Activated T-helper 1 cell treated with anti-CD3 and anti-CD28 coated beads, Interleukin-12 subunit alpha, Interleukin-12 subunit beta, Interleukin-2, Interleukin-4 antibody, amounts not matched to agents 30 ng/mL and 10 ng/mL and 1 ng/mL, durations not matched to agents 14 hours and 24 hours and 36 hours (primary cell): ENCODE data around the gene LRP8. TPM values are rescaled to one million over a fixed set of nuclear protein-coding genes. Genes with fewer than 3 reads are reported as not detected.

Experiments used
- DNase-seq: peaks from one replicate; pipeline ENCODE4 v3.0.0; 2021; ENCODE audit warnings: low spot score
- H3K27ac Mint-ChIP-seq: one replicate; pipeline ENCODE4 v1.8.0; 2021; ENCODE audit warnings: mild to moderate bottlenecking, mixed read lengths
- H3K27me3 Mint-ChIP-seq: one replicate; pipeline ENCODE4 v1.8.0; 2022; ENCODE audit warnings: mild to moderate bottlenecking, moderate library complexity, mixed read lengths; ENCODE audit not compliant: insufficient read depth
- H3K36me3 Mint-ChIP-seq: one replicate; pipeline ENCODE4 v1.8.0; 2021; ENCODE audit warnings: low read depth, mixed read lengths
- H3K4me1 Mint-ChIP-seq: one replicate; pipeline ENCODE4 v1.8.0; 2021; ENCODE audit warnings: low read depth, mixed read lengths
- H3K4me3 Mint-ChIP-seq: one replicate; pipeline ENCODE4 v1.8.0; 2021; ENCODE audit warnings: mild to moderate bottlenecking, moderate library complexity, mixed read lengths
- H3K9me3 Mint-ChIP-seq: one replicate; pipeline ENCODE4 v1.8.0; 2021; ENCODE audit warnings: mixed read lengths
- intact Hi-C: fragments of 100-400 bp; cut with micrococcal nuclease; formaldehyde crosslinking; loops from one replicate; pipeline ENCODE4 v1.15.1; 2024
- total RNA-seq: library from RNA; stranded (reverse); gene quantifications from 2 replicates; pipeline ENCODE4 v1.2.3, GENCODE V29; 2022

The LRP8 gene
- total RNA-seq, 1 donor from 2014 or later = 87.4 TPM

DNA sequence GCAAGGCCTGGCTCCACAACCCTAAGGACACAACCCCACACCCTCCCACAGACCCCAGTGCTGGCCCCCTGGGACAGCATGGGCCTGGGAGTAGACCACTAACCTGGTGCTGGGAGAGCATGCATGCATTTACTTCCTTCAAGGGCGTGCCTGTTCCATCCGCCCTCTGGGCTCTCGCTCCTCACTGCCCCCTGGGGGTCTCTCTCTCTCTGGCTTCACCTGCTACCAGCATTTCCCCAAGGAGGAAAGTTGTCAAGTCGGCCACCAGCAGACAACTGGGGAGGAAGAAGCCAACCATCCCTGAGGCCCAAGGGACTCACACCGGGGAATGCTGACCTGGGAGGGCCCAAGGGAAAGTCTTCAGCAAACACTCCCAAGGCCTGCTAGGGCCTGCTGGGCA lies 6.5 kb downstream of the LRP8 start:
- Mint-ChIP-seq H3K36me3 (peaks cover 42% of the 10 kb centered on the region), H3K27me3 (no peaks in the 10 kb centered on the region), H3K9me3 (no peaks in the 10 kb centered on the region), H3K4me1 (peaks cover 57% of the 10 kb centered on the region), H3K27ac (no peak overlapping the region), H3K4me3 (no peak overlapping the region)
- intact Hi-C loops = loop anchor here (10.0 kb wide), 1 partner anchor 1707 kb away; the partner anchor contains the start of gene OSBPL9
- no peak for DNase-seq

DNA sequence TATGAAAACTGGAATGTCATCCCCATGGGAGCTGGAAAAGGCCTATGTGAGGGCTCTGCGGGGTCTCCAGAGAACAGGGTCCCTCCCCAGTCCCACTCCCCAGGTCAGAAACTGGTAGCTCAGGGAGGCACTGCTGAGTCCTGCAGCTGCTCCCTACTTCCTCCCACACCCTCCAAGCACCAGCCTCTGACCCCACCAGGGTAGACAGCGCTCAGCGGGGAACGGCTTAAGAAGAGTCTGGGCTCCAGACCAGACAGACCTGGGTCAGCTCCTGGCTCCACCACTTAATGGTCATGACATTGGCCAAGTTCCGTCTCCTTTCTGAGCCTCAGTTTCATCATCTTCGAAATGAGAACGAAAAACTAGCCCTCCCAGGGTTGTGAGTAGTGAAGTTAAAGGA lies 7.2 kb downstream of the LRP8 start:
- Mint-ChIP-seq H3K27ac (no peak overlapping the region), H3K4me1 (peaks cover 59% of the 10 kb centered on the region), H3K36me3 (peaks cover 37% of the 10 kb centered on the region), H3K4me3 (no peak overlapping the region), H3K9me3 (no peaks in the 10 kb centered on the region), H3K27me3 (no peaks in the 10 kb centered on the region)
- DNase-seq = no peak
- intact Hi-C loops = loop anchor here (10.0 kb wide), 1 partner anchor 1706 kb away; the partner anchor contains the start of gene OSBPL9

GRCh38 chr1:53319296-53320101 lies 8.4 kb downstream of the LRP8 start:
- peaks cover 26% of the 10 kb centered on the region for H3K36me3 Mint-ChIP-seq
- no peak overlapping the region for H3K4me3 Mint-ChIP-seq

GRCh38 chr1:53317646-53318539 lies 10.0 kb downstream of the LRP8 start:
- DNase-seq = no peak
- peaks cover 38% of the 10 kb centered on the region for H3K4me1 Mint-ChIP-seq
- H3K27me3 Mint-ChIP-seq = no peaks in the 10 kb centered on the region
- peak overlapping the region; percentile 55 for H3K27ac Mint-ChIP-seq
- H3K4me3 Mint-ChIP-seq = no peak overlapping the region
- peaks cover 25% of the 10 kb centered on the region for H3K36me3 Mint-ChIP-seq
- intact Hi-C loops = no loop called here
- H3K9me3 Mint-ChIP-seq = no peaks in the 10 kb centered on the region

More at GRCh38 chr1:53319296-53320101, 8.4 kb downstream of the LRP8 start:
- no peak for DNase-seq
- Mint-ChIP-seq H3K27ac (no peak overlapping the region), H3K27me3 (no peaks in the 10 kb centered on the region), H3K9me3 (no peaks in the 10 kb centered on the region), H3K4me1 (peaks cover 49% of the 10 kb centered on the region)
- intact Hi-C loops = loop anchor here (10.0 kb wide), 1 partner anchor 1705 kb away; the partner anchor contains the start of gene OSBPL9

GRCh38 chr1:53316766-53317581 lies 10.9 kb downstream of the LRP8 start:
- Mint-ChIP-seq H3K4me3 (no peak overlapping the region), H3K9me3 (no peaks in the 10 kb centered on the region), H3K36me3 (peaks cover 17% of the 10 kb centered on the region), H3K27ac (peak overlapping the region; percentile 55), H3K27me3 (no peaks in the 10 kb centered on the region), H3K4me1 (peaks cover 30% of the 10 kb centered on the region)
- DNase-seq = no peak
- intact Hi-C loops = no loop called here

GRCh38 chr1:53316424-53316765 lies 11.5 kb downstream of the LRP8 start:
- H3K4me1 Mint-ChIP-seq = peaks cover 34% of the 10 kb centered on the region
- no peak overlapping the region for H3K4me3 Mint-ChIP-seq
- peaks cover 22% of the 10 kb centered on the region for H3K36me3 Mint-ChIP-seq
- intact Hi-C loops = no loop called here
- peak overlapping the region; percentile 55 for H3K27ac Mint-ChIP-seq
- DNase-seq = no peak
- H3K9me3 Mint-ChIP-seq = no peaks in the 10 kb centered on the region
- no peaks in the 10 kb centered on the region for H3K27me3 Mint-ChIP-seq

DNA sequence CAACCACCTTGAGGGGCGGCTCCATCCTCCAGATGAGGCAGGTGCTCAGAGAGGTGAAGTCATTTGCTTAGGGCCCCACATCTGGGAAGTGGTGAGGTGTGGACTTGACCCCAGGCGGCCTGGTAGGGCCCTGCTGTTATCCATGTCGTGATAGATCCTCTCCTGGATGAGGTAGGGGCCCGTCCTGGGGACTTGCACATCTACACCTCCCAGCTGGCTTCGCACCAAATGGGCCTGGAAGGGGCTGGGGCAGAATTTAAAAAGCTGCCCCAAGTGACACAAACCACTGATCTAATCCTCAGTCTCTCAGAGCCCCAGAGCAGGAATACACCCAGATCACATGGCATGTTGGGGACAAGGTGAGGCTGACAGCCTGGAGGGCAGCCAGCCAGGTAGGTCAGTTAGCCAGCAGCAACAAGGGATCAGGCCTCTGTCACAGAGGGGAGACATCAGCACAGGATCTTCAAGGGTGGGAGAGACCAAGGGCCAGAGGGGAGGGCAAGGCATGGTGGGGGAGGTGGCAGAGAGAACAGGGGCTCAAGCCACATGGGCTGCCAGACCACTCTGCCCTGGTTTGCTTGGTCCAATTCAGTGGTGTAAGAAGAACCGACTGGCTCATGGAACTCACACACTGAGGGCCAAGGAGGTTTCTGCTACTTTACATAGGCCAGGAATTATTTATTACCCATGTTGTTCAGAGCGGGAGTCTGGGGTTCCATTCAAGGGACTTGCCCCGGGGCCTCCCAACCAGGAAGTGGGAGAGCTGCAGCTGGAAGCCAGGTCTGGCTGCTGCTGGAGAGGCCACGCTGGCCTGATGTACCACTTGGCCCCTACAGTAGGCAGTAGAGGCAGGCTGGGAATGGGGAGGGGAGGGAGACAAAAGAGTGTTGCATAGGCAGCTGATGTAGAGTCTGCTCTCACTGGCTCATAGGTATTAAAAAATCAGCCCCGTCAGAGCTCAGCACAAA lies 12.1 kb downstream of the LRP8 start:
- Mint-ChIP-seq H3K27ac (peak overlapping the region; percentile 55), H3K9me3 (no peaks in the 10 kb centered on the region), H3K4me1 (peaks cover 34% of the 10 kb centered on the region), H3K4me3 (no peak overlapping the region), H3K27me3 (no peaks in the 10 kb centered on the region), H3K36me3 (peaks cover 19% of the 10 kb centered on the region)
- no peak for DNase-seq
- intact Hi-C loops = no loop called here

DNA sequence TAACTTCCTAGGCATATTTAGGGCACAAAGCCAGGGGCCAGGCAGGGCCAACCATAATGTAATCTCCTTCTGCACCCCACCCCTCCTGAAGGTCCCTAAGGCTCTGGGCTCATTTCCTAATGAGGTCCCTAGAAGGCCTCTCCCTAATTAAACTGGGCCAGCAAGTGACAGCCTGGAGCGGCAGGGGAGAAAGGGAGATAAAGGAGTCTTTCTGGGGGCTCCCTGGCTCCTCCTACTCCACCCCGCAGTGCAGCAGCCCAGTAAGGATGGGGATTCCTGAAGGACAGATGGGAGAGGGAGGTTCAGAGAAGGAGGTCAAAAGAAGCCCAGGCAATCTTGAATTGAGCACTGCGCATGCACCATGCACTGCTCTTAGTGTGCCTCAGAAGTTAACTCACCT lies 12.8 kb downstream of the LRP8 start:
- H3K4me1 Mint-ChIP-seq = peaks cover 34% of the 10 kb centered on the region
- H3K27ac Mint-ChIP-seq = peak overlapping the region; percentile 55
- peaks cover 16% of the 10 kb centered on the region for H3K36me3 Mint-ChIP-seq
- H3K4me3 Mint-ChIP-seq = no peak overlapping the region
- DNase-seq = no peak
- H3K9me3 Mint-ChIP-seq = no peaks in the 10 kb centered on the region
- H3K27me3 Mint-ChIP-seq = no peaks in the 10 kb centered on the region
- intact Hi-C loops = no loop called here

- Mint-ChIP-seq H3K4me1 (peaks cover 34% of the 10 kb centered on the region), H3K27ac (peak overlapping the region; percentile 44), H3K36me3 (peaks cover 16% of the 10 kb centered on the region), H3K9me3 (no peaks in the 10 kb centered on the region), H3K4me3 (no peak overlapping the region), H3K27me3 (no peaks in the 10 kb centered on the region)
- DNase-seq = no peak
- intact Hi-C loops = no loop called here
Measured at GRCh38 chr1:53314606-53315005, 13.3 kb downstream of the LRP8 start.

GRCh38 chr1:53314096-53314495 lies 13.8 kb downstream of the LRP8 start:
- no peaks in the 10 kb centered on the region for H3K9me3 Mint-ChIP-seq
- H3K27me3 Mint-ChIP-seq = no peaks in the 10 kb centered on the region
- peaks cover 16% of the 10 kb centered on the region for H3K36me3 Mint-ChIP-seq
- H3K27ac Mint-ChIP-seq = peak overlapping the region; percentile 44
- H3K4me1 Mint-ChIP-seq = peaks cover 34% of the 10 kb centered on the region
- intact Hi-C loops = no loop called here
- H3K4me3 Mint-ChIP-seq = no peak overlapping the region
- no peak for DNase-seq

DNA sequence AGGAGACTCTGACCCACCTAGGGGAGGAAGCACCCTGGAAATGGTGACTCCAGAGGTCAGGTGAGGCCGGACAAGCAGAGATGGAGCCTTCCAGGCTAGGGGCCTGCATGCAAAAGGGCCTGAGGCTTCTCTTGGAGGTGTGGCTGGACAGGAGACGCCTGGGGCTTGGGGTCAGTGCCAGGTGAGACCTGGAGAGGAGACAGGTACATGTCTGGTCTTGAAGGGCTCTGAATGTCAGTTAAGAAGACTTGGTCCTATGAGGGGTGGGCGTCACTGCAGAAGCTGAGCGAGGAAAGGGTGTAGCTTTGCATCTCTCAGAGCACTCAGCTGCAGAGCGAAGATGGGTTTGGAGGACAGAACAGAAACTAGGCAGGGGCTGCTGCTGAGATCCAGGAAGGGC lies 14.3 kb downstream of the LRP8 start:
- H3K4me1 Mint-ChIP-seq = peaks cover 34% of the 10 kb centered on the region
- intact Hi-C loops = no loop called here
- H3K9me3 Mint-ChIP-seq = no peaks in the 10 kb centered on the region
- H3K4me3 Mint-ChIP-seq = no peak overlapping the region
- DNase-seq = no peak
- H3K27me3 Mint-ChIP-seq = no peaks in the 10 kb centered on the region
- no peak overlapping the region for H3K27ac Mint-ChIP-seq
- peaks cover 16% of the 10 kb centered on the region for H3K36me3 Mint-ChIP-seq
